ENCODE data around the gene LDLRAP1.

GRCh38 chr1:25618433-25618808 is 75.0 kb downstream of the LDLRAP1 start:
- TF ChIP-seq YY1 (IDR thresholded peaks at IDR 0.05; ENCODE audit: insufficient read depth, insufficient read length) (no peak), SUZ12 (IDR thresholded peaks at IDR 0.05; ENCODE audit: extremely low read depth, insufficient read depth, insufficient read length) (no peak)

All from NT2/D1 (cell line).